ENCODE data around the gene TRMT10C. TPM values are rescaled to one million over a fixed set of nuclear protein-coding genes. Genes with fewer than 3 reads are reported as not detected.

TRMT10C gene
- total and polyA plus RNA-seq, 9 donors = 19.8 to 26.6 (median 24.3) TPM

Other genes with a start within 250 kb of the TRMT10C start
- 1.3 TPM for gene IMPG2, start 241.3 kb upstream of the TRMT10C start, total RNA-seq
- 1 to 10 TPM in 3 of 8 donors, under 1 TPM in 5; 0.46 to 1.4 (median 0.92) TPM for gene IMPG2, start 241.3 kb upstream of the TRMT10C start, polyA plus RNA-seq (ENCODE audit: insufficient read depth in 1 of 8, insufficient read length in 8 of 8, low replicate concordance in 1 of 8)
- gene SENP7, start 48.7 kb upstream of the TRMT10C start, total RNA-seq = 41.3 TPM
- gene SENP7, start 48.7 kb upstream of the TRMT10C start, polyA plus RNA-seq (ENCODE audit: insufficient read depth in 1 of 8, insufficient read length in 8 of 8, low replicate concordance in 1 of 8) = 10 to 100 TPM; 24.3 to 44.6 (median 30.8) TPM
- 59.0 TPM for gene PCNP, start 12.3 kb downstream of the TRMT10C start, total RNA-seq
- gene PCNP, start 12.3 kb downstream of the TRMT10C start, polyA plus RNA-seq (ENCODE audit: insufficient read depth in 1 of 8, insufficient read length in 8 of 8, low replicate concordance in 1 of 8) = 100 to 1,000 TPM; 101 to 162 (median 127) TPM
- 16.9 TPM for gene ZBTB11, start 115.3 kb downstream of the TRMT10C start, total RNA-seq
- gene ZBTB11, start 115.3 kb downstream of the TRMT10C start, polyA plus RNA-seq (ENCODE audit: insufficient read depth in 1 of 8, insufficient read length in 8 of 8, low replicate concordance in 1 of 8) = 10 to 100 TPM; 11.1 to 17.7 (median 13.9) TPM
- gene RPL24, start 124.8 kb downstream of the TRMT10C start, total RNA-seq = 3,025 TPM
- 1,000 to 10,000 TPM; 1,975 to 2,547 (median 2,174) TPM for gene RPL24, start 124.8 kb downstream of the TRMT10C start, polyA plus RNA-seq (ENCODE audit: insufficient read depth in 1 of 8, insufficient read length in 8 of 8, low replicate concordance in 1 of 8)
- gene CEP97, start 162.7 kb downstream of the TRMT10C start, total RNA-seq = 17.8 TPM
- 10 to 100 TPM in 5 of 8 donors, 1 to 10 TPM in 3; 6.9 to 14.4 (median 10.7) TPM for gene CEP97, start 162.7 kb downstream of the TRMT10C start, polyA plus RNA-seq (ENCODE audit: insufficient read depth in 1 of 8, insufficient read length in 8 of 8, low replicate concordance in 1 of 8)
- gene NXPE3, start 217.3 kb downstream of the TRMT10C start, total RNA-seq = 8.9 TPM
- gene NXPE3, start 217.3 kb downstream of the TRMT10C start, polyA plus RNA-seq (ENCODE audit: insufficient read depth in 1 of 8, insufficient read length in 8 of 8, low replicate concordance in 1 of 8) = 10 to 100 TPM; 12.9 to 21.9 (median 19.4) TPM

All from muscle of leg (tissue), 9 donors.